ENCODE measurements around the gene HPCAL1.
"Not testable (repeated sequence)": the region's sequence is repeated elsewhere in the genome, so short reads cannot be mapped to it uniquely, and the experiment has no call there.

HPCAL1 gene

DNA sequence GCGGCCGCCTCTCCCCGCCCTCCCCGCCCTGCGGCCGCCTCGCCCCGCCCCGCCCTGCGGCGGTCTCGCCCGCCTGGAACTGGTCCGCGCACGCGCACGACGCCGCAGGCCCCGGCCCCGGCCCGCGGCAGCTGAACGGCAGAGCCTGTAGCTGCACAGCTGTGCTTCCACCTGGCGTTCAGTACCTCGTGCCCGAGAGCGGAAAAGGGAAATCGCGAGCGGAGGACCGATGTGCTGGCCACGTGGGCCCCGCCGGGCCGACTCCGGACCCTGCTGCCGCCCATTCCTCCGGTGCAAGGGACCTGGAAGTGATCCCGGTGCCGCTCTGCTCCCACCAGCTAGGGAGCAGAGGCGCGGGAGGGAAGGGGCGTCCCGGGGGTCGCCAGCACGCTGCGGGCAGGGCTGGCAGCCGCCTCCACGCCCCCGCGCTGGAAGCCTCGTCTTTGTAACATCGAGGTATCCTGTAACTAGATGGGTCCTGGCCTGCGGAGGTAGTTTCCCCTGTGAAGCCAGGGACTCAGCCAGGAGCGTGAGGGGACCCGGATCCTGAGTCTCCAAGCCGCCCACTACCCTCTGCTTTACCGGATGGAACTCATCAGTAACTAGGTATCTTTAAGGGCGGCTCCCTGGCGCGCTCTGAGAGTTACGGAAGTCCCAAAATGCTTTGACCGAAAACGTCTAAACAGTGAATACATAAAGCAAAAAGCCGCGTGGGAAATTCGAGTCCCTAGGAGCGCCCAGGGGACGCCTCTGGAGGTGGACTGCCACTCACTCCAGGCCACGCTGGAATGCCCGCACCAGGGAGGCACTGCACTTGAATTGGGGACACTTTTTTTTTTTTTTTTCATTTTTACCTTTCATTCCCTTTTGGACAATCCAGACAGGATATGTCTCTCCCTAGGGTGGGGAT is 146.1 kb downstream of the HPCAL1 start:
- DNase-seq, result peak; percentile 94 to 96

DNA sequence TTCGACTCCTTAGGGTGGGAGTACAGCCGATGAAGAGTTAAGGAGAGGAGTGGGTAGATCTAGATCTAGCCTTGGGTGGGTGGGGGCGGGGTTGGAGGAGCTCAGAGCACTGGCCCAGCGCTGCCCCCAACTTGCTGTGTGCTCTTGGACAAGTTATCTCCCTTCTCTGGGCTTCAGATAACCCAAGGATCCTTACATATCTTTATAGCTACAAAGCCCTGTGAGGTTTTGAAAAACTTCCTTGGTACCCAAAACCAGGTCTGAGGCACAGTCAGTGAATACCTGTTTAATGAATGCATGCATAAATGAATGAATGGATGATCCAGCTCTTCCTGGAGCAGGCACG is 146.8 kb downstream of the HPCAL1 start:
- no peak for DNase-seq

DNA sequence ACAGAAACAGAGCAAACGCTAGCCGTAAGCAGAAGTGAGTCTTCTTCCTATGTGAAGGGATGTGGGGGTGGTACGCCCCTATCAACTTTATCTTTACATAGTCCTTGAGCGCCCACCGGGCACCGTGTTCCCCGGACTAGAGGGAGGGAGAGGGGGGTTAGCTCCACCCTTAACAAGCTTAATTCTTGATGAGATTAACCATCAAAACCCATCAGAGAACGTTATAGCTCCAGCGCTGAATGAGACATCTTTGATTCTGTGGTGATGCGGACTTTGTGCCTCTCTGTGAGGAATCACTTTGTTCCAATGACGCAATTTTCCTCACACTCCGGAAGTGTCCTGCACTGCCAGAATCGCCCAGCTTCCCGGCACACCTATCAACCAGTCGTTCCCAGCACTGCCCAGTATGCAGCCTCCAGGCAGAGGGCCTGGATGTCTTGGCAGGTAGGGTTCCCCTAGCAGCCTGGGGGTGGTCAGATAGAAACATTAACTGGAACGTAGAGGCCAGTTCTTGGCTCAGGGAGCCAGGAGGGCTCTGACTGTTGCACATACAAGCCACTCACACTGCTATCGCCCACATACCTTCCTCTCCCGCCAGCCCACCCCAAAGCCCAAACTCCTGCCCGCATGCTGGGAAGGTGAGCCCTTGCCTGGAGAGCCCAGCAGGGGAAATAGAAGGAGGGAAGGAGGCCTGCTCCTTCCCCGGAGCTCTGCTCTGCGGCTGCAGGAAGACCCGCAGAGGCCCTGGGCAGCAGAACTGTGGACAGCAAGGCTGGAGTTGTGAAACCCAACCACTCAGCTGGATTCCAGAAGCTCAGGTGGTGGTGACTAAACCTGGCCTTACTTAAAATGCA is 147.4 kb downstream of the HPCAL1 start:
- DNase-seq, result no peak

DNA sequence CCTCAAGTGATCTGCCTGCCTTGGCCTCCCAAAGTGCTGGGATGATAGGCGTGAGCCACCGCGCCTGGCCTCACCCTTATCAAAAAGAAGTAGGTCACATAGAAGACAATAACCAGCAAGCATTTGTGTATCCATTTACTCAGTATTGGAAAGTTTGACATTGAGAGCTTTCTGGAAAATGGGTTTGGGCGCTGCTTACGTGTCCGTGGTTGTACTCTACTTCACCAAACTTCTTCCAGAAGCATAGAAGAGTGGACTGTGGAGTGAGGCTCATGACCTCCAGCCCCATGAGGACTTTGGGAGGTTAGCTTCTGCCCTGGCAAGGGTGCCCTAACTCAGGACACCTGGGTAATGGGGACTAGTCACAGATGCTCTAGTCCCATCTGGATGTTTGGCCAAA is 149.1 kb downstream of the HPCAL1 start:
- DNase-seq, result no peak

- no peak for DNase-seq
Measured at GRCh38 chr2:10452312-10452711, 149.6 kb downstream of the HPCAL1 start.

DNA sequence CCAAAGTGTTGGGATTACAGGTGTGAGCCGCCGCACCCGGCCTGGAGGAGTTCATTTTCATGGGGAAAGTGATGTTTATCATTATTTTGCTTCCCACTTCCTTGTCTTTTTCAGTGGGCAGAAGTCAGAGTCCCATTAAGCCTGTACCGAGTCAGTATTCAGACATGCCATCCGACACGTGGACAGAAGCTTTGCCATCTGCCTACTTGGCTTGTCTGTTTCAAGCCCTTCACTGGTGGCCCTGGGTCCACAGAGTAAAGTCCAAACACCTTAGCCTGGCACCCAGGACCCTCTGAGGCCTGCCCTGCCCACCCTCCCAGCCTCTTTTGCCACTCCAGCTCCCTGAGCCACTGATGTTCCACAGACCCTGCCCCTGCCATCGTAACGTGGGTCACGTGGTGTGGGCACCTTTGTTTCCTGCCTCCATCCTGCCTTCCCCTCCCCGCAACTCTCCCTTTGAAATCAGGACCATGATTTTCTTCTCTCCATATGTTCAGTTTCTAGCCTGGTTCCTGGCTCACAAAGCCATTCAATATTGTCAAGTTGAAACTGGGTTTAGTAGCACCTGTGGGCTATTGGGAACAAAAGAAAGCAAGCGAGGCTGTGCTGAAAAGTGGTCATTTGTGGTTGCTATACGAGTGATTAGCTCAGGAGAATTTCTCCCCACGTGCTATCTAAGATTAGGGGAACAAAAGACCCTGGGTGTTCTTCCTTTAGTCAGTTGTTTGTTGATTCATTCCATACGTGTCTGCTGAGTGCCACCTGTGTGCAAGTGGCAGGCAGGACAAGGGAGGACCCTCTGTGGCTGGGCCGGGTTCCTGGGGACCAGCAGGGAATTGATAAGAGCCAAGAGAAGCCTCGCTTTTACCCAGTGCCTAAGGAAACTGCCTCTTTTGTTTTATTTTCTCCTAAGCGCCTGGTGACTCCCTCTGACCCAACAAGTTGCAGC is 150.5 kb downstream of the HPCAL1 start:
- no peak for DNase-seq

- DNase-seq, result no peak
Measured at GRCh38 chr2:10453905-10454298, 151.2 kb downstream of the HPCAL1 start.

DNA sequence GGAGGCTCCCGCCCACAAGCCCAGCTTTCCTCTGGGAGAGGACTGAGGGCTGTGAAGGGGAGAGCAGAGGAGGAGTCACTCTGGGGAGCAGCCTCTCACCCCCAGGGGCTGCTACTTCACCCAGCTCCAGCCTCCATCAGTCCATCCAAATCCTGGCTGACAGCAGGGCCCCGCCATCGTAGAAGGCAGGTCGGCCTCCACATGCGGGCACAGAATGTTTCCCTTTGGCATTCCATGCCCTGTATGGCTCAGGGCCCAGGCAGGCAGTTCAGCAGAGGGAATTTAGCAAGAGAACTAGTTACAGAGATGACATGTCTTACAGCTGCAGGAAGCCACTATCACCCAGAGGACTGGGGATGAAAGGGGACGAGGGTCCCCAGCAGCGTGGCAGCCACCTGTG is 151.8 kb downstream of the HPCAL1 start:
- DNase-seq, result no peak

GRCh38 chr2:10457195-10457594 is 154.5 kb downstream of the HPCAL1 start:
- DNase-seq, result not testable (repeated sequence)

GRCh38 chr2:10457846-10458598 is 155.3 kb downstream of the HPCAL1 start:
- no peak for DNase-seq

DNA sequence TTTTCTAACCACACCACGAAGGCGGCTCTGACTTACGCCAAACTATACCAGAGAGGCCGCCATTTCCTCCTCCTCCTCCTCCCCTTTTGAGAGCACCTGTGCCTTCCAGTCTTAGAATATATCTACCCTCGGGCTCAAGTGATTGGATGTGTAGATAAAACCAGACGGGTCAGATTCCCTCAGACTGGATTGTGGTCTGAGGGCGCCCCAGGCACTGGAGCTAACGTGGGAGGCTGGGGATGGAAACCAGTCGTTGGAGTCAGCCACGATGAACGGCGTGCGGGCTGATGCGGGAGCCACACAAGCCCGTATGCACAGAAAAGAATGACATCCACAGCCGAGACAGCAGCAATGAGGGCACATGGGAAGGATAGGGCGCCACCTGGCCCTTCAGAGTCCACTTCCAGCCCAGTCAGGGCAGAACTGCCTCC is 157.7 kb downstream of the HPCAL1 start:
- no peak for DNase-seq

GRCh38 chr2:10462178-10463083 is 159.7 kb downstream of the HPCAL1 start:
- no peak for DNase-seq

- no peak for DNase-seq
Measured at GRCh38 chr2:10465910-10466309, 163.2 kb downstream of the HPCAL1 start.

- DNase-seq, result no peak
Measured at GRCh38 chr2:10466801-10467200, 164.1 kb downstream of the HPCAL1 start.

DNA sequence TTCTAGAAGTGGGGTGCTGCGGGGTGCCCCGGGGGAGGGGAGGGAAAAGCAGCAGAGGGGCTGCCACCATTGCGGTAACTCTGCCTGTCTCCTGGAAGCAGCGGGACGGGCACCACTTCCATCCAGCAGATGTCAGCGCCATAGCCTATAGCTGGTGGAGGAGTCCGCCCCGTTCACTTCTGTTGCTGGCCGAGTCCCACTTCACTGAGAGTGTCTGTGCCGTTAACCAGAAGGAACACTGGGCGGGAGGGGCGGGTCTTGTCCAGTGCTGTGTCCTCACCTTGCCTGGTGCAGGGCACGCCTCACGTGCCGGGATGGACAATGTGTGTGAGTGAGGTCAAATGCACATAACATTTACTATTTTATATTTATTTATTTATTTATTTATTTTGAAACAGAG is 164.7 kb downstream of the HPCAL1 start:
- DNase-seq, result no peak

GRCh38 chr2:10469301-10469700 is 166.6 kb downstream of the HPCAL1 start:
- DNase-seq, result no peak

GRCh38 chr2:10469955-10470608 is 167.4 kb downstream of the HPCAL1 start:
- DNase-seq, result no peak

DNA sequence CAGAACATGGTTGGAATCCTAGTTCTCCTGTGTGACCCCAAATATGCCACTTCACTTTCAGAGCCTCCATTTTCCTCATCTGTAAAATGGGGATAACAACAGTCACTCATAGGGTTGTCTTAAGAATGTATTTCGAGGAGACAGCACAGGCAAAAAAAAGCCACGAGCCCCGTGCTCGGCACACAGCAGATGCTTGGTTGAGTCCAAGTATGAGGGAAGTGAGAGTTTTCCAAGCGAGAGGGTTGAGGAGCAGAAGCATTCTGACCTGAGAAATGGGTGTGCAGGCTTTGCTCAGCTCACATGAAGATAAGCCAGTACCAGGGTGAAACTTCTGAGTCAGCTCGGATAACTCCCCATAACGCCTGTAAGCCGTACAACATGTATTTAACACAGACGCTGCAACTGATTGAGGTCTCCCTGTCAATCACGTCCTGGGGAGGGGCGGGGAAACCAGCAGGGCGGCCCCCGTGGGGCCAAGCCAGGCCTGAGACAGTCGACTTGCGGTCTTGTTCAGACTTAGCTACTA is 168.4 kb downstream of the HPCAL1 start:
- no peak for DNase-seq

DNA sequence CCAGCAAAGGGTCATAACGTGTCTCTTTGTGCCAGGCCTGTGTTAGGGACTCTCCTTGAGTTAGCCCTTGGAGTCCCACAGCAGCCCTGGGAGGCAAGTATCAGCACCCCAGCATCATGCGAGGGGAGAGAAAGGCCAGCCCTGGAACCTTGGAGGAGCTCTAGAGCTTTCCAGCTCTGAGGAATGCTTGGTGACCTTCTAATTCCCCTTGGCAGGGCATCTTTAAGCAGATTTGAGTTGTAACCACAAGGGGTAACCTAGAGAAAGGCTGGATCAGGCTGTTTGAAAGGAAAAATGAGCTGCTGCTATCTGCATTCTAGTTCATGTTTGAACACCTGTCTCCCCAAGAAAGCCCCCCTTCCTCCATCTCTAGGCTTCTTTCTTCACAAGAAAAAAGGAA is 169.3 kb downstream of the HPCAL1 start:
- no peak for DNase-seq

- DNase-seq, result no peak
Measured at GRCh38 chr2:10473121-10473756, 170.5 kb downstream of the HPCAL1 start.
